SK-N-SH (cell line): ENCODE results near the gene ARL3. TPM values are rescaled to one million over a fixed set of nuclear protein-coding genes. Genes with fewer than 3 reads are reported as not detected.

ENCODE experiments used
- CTCF ChIA-PET: fragments of 300-600, 350-600 bp; formaldehyde crosslinking; extraction: SDS; loops from one replicate; lab custom pipeline; 2021; lab: Yijun Ruan, JAX
- POLR2A ChIA-PET: fragments of 350-600 bp; sonication (Branson Sonifier 250); formaldehyde crosslinking; extraction: SDS; loops from one replicate; lab custom pipeline; 2020; ENCODE audit warnings: antibody characterized with exemption, inconsistent platforms; lab: Yijun Ruan, JAX
- DNase-seq: peaks from one replicate; pipeline ENCODE4 v3.0.0; 2012
- H2AFZ ChIP-seq: fragments of 200-600 bp; sonication (generic); 2 replicates; pipeline ENCODE4 v1.8.1; 2016; ENCODE audit warnings: antibody characterized with exemption, mild to moderate bottlenecking, low read depth
- H3F3A ChIP-seq: fragments of 200-600 bp; sonication (generic); replicated peaks from 2 replicates; pipeline ENCODE3; 2016; ENCODE audit warnings: antibody characterized with exemption, mild to moderate bottlenecking; ENCODE audit not compliant: insufficient read depth
- H3K27ac ChIP-seq, 2 experiments: fragments of 200-500 bp in 1 of 2; fragments of 200-600 bp in 1 of 2; sonication (Bioruptor generic) in 1 of 2; sonication (generic), shearing (Covaris generic) in 1 of 2; 2 replicates each; pipeline versions ENCODE4 v1.5.1 to v1.6.1; 2014 to 2016; ENCODE audit warnings: low read depth in 2 of 2, inconsistent platforms in 1 of 2, low read length in 1 of 2, mild to moderate bottlenecking in 1 of 2, mixed read lengths in 1 of 2
- H3K27me3 ChIP-seq: fragments of 200-600 bp; sonication (generic), shearing (Covaris generic); 2 replicates; pipeline ENCODE4 v1.6.1; 2016; ENCODE audit warnings: mixed run types; ENCODE audit not compliant: insufficient read depth
- H3K36me3 ChIP-seq, 2 experiments: fragments of 200-500 bp in 1 of 2; fragments of 200-600 bp in 1 of 2; sonication (Bioruptor generic) in 1 of 2; sonication (generic) in 1 of 2; replicated peaks in 1 of 2; 2 replicates each; pipeline versions ENCODE3 to v1.5.1; 2014 to 2016; ENCODE audit warnings: low read length in 1 of 2, mild to moderate bottlenecking in 1 of 2; ENCODE audit not compliant: insufficient read depth in 2 of 2, control insufficient read depth in 1 of 2
- H3K4me1 ChIP-seq, 2 experiments: fragments of 200-500 bp in 1 of 2; fragments of 200-600 bp in 1 of 2; sonication (Bioruptor generic) in 1 of 2; sonication (generic), shearing (Covaris generic) in 1 of 2; 2 replicates each; pipeline versions ENCODE4 v1.5.1 to v1.6.1; 2014 to 2016; ENCODE audit warnings: low read depth in 1 of 2, low read length in 1 of 2, mixed run types in 1 of 2; ENCODE audit not compliant: insufficient read depth in 2 of 2, control insufficient read depth in 1 of 2
- H3K4me2 ChIP-seq: fragments of 200-600 bp; sonication (generic), shearing (Covaris generic); 2 replicates; pipeline ENCODE4 v1.6.1; 2017; ENCODE audit warnings: mixed run types
- H3K4me3 ChIP-seq, 2 experiments: fragments of 200-500 bp in 1 of 2; fragments of 200-600 bp in 1 of 2; sonication (Bioruptor generic) in 1 of 2; sonication (generic), shearing (Covaris generic) in 1 of 2; 2 replicates each; pipeline versions ENCODE4 v1.5.1 to v1.8.1; 2014 to 2016; ENCODE audit warnings: low read depth in 2 of 2, inconsistent platforms in 1 of 2, low read length in 1 of 2, mild to moderate bottlenecking in 1 of 2, mixed read lengths in 1 of 2, moderate library complexity in 1 of 2
- H3K79me2 ChIP-seq: fragments of 200-600 bp; sonication (generic); 2 replicates; pipeline ENCODE4 v1.8.1; 2017; ENCODE audit warnings: mild to moderate bottlenecking; ENCODE audit not compliant: insufficient read depth
- H3K9ac ChIP-seq: fragments of 200-600 bp; sonication (generic); 2 replicates; pipeline ENCODE4 v1.6.1; 2017; ENCODE audit warnings: mixed run types
- H3K9me2 ChIP-seq: fragments of 200-600 bp; sonication (generic); 2 replicates; pipeline ENCODE4 v1.6.1; 2017; ENCODE audit warnings: mixed run types
- H3K9me3 ChIP-seq: fragments of 200-600 bp; sonication (generic); 2 replicates; pipeline ENCODE4 v1.6.1; 2017; ENCODE audit warnings: mixed run types, mild to moderate bottlenecking, moderate library complexity
- H4K20me1 ChIP-seq: fragments of 200-600 bp; sonication (generic); 2 replicates; pipeline ENCODE4 v1.6.1; 2017; ENCODE audit warnings: mild to moderate bottlenecking, mixed run types; ENCODE audit not compliant: insufficient read depth
- EP300 ChIP-seq, 2 experiments: IDR thresholded peaks; 2 replicates each; pipeline versions ENCODE4 v1.4.0 to v1.6.1; 2012; ENCODE audit warnings: borderline replicate concordance in 1 of 2, low read depth in 1 of 2, low read length in 1 of 2
- EZH2phosphoT487 ChIP-seq: fragments of 200-600 bp; sonication (generic); IDR thresholded peaks from 2 replicates; pipeline ENCODE4 v1.6.1; 2017; ENCODE audit warnings: low read depth, mixed run types, mild to moderate bottlenecking, antibody characterized with exemption, moderate library complexity, borderline replicate concordance
- FOSL2 ChIP-seq: IDR thresholded peaks from 2 replicates; pipeline ENCODE4 v1.4.0; 2012; ENCODE audit warnings: low read depth, mild to moderate bottlenecking, moderate library complexity, borderline replicate concordance
- FOXM1 ChIP-seq: IDR thresholded peaks from 2 replicates; pipeline ENCODE4 v1.4.0; 2012; ENCODE audit warnings: low read depth, mild to moderate bottlenecking
- GABPA ChIP-seq: IDR thresholded peaks from 2 replicates; pipeline ENCODE4 v1.4.0; 2012; ENCODE audit warnings: low read depth, mild to moderate bottlenecking
- GATA2 ChIP-seq: sonication (generic); formaldehyde crosslinking; IDR thresholded peaks from 2 replicates; pipeline ENCODE4 v1.5.0; 2020; ENCODE audit warnings: mild to moderate bottlenecking, missing genetic modification reagents
- JUND ChIP-seq: IDR thresholded peaks from 2 replicates; pipeline ENCODE4 v1.4.0; 2012
- MEF2A ChIP-seq: IDR thresholded peaks from 2 replicates; pipeline ENCODE4 v1.4.0; 2012; ENCODE audit warnings: low read depth, borderline replicate concordance
- MXI1 ChIP-seq: IDR thresholded peaks from 2 replicates; pipeline ENCODE4 v1.6.1; 2012; ENCODE audit warnings: mild to moderate bottlenecking, low read depth, low read length, improper control_type of control experiment
- NFIC ChIP-seq: IDR thresholded peaks from 2 replicates; pipeline ENCODE4 v1.4.0; 2012; ENCODE audit warnings: borderline replicate concordance
- NRF1 ChIP-seq: IDR thresholded peaks from 2 replicates; pipeline ENCODE4 v1.6.1; 2012; ENCODE audit warnings: low read depth, mild to moderate bottlenecking, low read length
- RAD21 ChIP-seq: IDR thresholded peaks from 2 replicates; pipeline ENCODE4 v1.6.1; 2012; ENCODE audit warnings: mild to moderate bottlenecking, low read length
- RFX5 ChIP-seq: IDR thresholded peaks from 2 replicates; pipeline ENCODE4 v1.6.1; 2012; ENCODE audit warnings: mild to moderate bottlenecking, improper control_type of control experiment, low read length
- RXRA ChIP-seq: IDR thresholded peaks from 2 replicates; pipeline ENCODE4 v1.4.0; 2012; ENCODE audit warnings: low read depth, mild to moderate bottlenecking, borderline replicate concordance
- SIN3A ChIP-seq: IDR thresholded peaks from 2 replicates; pipeline ENCODE4 v1.6.1; 2012; ENCODE audit warnings: low read depth, mild to moderate bottlenecking, low read length, moderate library complexity, borderline replicate concordance
- SMC3 ChIP-seq: IDR thresholded peaks from 2 replicates; pipeline ENCODE4 v1.6.1; 2012; ENCODE audit warnings: low read depth, low read length, improper control_type of control experiment
- TAF1 ChIP-seq: IDR thresholded peaks from 2 replicates; pipeline ENCODE4 v1.6.1; 2012; ENCODE audit warnings: low read depth, mild to moderate bottlenecking, low read length, moderate library complexity, borderline replicate concordance
- TCF12 ChIP-seq: IDR thresholded peaks from 2 replicates; pipeline ENCODE4 v1.4.0; 2012
- TEAD4 ChIP-seq: IDR thresholded peaks from 2 replicates; pipeline ENCODE4 v1.4.0; 2012; ENCODE audit warnings: mild to moderate bottlenecking, borderline replicate concordance; ENCODE audit not compliant: insufficient read depth
- YY1 ChIP-seq: IDR thresholded peaks from 2 replicates; pipeline ENCODE4 v1.4.0; 2012; ENCODE audit warnings: low read depth, mild to moderate bottlenecking
- WGBS: methylation state at CpG from one replicate; pipeline ENCODE4 v1.1.6; 2017; ENCODE audit warnings: low lambda C conversion rate; 5-methylcytosine and 5-hydroxymethylcytosine counted together
- polyA plus RNA-seq, 3 experiments: library from polyadenylated mRNA; depleted of rRNA; stranded (reverse); fragments of >200 nt; gene quantifications; 2 replicates each; pipeline ENCODE4 v1.2.3, GENCODE V29; 2012
- TF ChIP-seq, protein P1 (sequence below): IDR thresholded peaks from 2 replicates; pipeline ENCODE4; 2012
- TF ChIP-seq, protein P2 (sequence below): IDR thresholded peaks from 2 replicates; pipeline ENCODE4 v1.4.0; 2012; ENCODE audit warnings: low read depth, borderline replicate concordance
- TF ChIP-seq, protein P3 (sequence below): fragments of 200-600 bp; sonication (generic); IDR thresholded peaks from 2 replicates; pipeline ENCODE4 v1.6.1; 2017; ENCODE audit warnings: antibody characterized with exemption, mild to moderate bottlenecking, moderate library complexity
- TF ChIP-seq, protein P4 (sequence below): IDR thresholded peaks from 2 replicates; pipeline ENCODE4 v1.4.0; 2012; ENCODE audit warnings: low read depth
- TF ChIP-seq, protein P5 (sequence below): IDR thresholded peaks from 2 replicates; pipeline ENCODE4 v1.6.1; 2012; ENCODE audit warnings: mild to moderate bottlenecking, low read depth, low read length, moderate library complexity

Gene ARL3
- polyA plus RNA-seq, 1 of the 3 experiments (the other 2 are of a cell fraction): 11.2 TPM

DNA sequence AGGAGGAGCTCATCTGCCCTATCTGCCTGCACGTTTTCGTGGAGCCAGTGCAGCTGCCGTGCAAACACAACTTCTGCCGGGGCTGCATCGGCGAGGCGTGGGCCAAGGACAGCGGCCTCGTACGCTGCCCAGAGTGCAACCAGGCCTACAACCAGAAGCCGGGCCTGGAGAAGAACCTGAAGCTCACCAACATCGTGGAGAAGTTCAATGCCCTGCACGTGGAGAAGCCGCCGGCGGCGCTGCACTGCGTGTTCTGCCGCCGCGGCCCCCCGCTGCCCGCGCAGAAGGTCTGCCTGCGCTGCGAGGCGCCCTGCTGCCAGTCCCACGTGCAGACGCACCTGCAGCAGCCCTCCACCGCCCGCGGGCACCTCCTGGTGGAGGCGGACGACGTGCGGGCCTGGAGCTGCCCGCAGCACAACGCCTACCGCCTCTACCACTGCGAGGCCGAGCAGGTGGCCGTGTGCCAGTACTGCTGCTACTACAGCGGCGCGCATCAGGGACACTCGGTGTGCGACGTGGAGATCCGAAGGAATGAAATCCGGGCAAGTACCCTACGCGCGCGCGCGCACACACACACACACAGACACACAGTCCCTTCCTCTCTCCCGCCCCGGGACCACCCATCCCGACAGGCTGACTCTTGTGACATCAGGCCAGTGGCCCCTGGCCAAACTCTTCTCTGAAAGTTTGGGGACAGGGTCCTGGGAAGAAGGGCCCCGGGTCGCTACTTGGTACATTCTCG, 69.4 kb downstream of the ARL3 start:
- H3K4me1 ChIP-seq: peaks cover 28 to 40% of the 10 kb centered on the region in 2 experiments
- ChIA-PET CTCF (interaction anchor here (0.8 to 4.7 kb wide), 21 partner anchors 9 to 142 kb away, joined by 3 to 56 read pairs (median 8); partner anchors contain the start of genes ACTR1A, ARL3, SFXN2 and SUFU), POLR2A (interaction anchor here (0.6 to 3.5 kb wide), 11 partner anchors 13 to 225 kb away, joined by 3 to 33 read pairs (median 4); partner anchors contain the start of genes ARL3, FBXL15, SFXN2 and WBP1L)
- peak overlapping the region; percentile 92 to 93 for H3K27ac ChIP-seq
- peaks cover 47% of the 10 kb centered on the region for H4K20me1 ChIP-seq
- peaks cover 31% of the 10 kb centered on the region for H3F3A ChIP-seq
- H3K27me3 ChIP-seq: no peaks in the 10 kb centered on the region
- peak overlapping the region; percentile 99 for H3K9ac ChIP-seq
- peak; percentile 79 for DNase-seq
- no peaks in the 10 kb centered on the region for H3K9me2 ChIP-seq
- H3K4me3 ChIP-seq: peak overlapping the region; percentile 56 to 99
- peaks cover 69% of the 10 kb centered on the region for H3K79me2 ChIP-seq
- no peak overlapping the region for H2AFZ ChIP-seq
- H3K36me3 ChIP-seq: peaks cover 0 to 4% of the 10 kb centered on the region in 2 experiments
- H3K4me2 ChIP-seq: peak overlapping the region; percentile 96
- H3K9me3 ChIP-seq: no peaks in the 10 kb centered on the region
- 2% methylated on average over 9 of the region's 62 CpGs for WGBS
- no peak for TF ChIP-seq YY1
- TF ChIP-seq SIN3A: peak; percentile 82; the same call in 1 of the 2 replicates
- no peak for TF ChIP-seq RFX5
- TF ChIP-seq NFIC: no peak; the same call in 1 of the 2 replicates
- TF ChIP-seq, protein P1, sequence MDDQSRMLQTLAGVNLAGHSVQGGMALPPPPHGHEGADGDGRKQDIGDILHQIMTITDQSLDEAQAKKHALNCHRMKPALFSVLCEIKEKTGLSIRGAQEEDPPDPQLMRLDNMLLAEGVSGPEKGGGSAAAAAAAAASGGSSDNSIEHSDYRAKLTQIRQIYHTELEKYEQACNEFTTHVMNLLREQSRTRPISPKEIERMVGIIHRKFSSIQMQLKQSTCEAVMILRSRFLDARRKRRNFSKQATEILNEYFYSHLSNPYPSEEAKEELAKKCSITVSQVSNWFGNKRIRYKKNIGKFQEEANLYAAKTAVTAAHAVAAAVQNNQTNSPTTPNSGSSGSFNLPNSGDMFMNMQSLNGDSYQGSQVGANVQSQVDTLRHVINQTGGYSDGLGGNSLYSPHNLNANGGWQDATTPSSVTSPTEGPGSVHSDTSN: no peak
- TF ChIP-seq JUND: no peak
- TF ChIP-seq, protein P2, sequence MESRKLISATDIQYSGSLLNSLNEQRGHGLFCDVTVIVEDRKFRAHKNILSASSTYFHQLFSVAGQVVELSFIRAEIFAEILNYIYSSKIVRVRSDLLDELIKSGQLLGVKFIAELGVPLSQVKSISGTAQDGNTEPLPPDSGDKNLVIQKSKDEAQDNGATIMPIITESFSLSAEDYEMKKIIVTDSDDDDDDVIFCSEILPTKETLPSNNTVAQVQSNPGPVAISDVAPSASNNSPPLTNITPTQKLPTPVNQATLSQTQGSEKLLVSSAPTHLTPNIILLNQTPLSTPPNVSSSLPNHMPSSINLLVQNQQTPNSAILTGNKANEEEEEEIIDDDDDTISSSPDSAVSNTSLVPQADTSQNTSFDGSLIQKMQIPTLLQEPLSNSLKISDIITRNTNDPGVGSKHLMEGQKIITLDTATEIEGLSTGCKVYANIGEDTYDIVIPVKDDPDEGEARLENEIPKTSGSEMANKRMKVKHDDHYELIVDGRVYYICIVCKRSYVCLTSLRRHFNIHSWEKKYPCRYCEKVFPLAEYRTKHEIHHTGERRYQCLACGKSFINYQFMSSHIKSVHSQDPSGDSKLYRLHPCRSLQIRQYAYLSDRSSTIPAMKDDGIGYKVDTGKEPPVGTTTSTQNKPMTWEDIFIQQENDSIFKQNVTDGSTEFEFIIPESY: no peak
- no peak; a peak in 1 of 4 replicates for TF ChIP-seq EP300 (IDR thresholded peaks at IDR 0.05; ENCODE audit: borderline replicate concordance in 1 of 2, low read depth in 1 of 2, low read length in 1 of 2)
- no peak for TF ChIP-seq GABPA
- TF ChIP-seq RAD21: peak; percentile 56
- no peak for TF ChIP-seq TCF12
- TF ChIP-seq MXI1: peak; percentile 95
- no peak for TF ChIP-seq GATA2 (CRISPR knock-in tag)
- TF ChIP-seq, protein P3, sequence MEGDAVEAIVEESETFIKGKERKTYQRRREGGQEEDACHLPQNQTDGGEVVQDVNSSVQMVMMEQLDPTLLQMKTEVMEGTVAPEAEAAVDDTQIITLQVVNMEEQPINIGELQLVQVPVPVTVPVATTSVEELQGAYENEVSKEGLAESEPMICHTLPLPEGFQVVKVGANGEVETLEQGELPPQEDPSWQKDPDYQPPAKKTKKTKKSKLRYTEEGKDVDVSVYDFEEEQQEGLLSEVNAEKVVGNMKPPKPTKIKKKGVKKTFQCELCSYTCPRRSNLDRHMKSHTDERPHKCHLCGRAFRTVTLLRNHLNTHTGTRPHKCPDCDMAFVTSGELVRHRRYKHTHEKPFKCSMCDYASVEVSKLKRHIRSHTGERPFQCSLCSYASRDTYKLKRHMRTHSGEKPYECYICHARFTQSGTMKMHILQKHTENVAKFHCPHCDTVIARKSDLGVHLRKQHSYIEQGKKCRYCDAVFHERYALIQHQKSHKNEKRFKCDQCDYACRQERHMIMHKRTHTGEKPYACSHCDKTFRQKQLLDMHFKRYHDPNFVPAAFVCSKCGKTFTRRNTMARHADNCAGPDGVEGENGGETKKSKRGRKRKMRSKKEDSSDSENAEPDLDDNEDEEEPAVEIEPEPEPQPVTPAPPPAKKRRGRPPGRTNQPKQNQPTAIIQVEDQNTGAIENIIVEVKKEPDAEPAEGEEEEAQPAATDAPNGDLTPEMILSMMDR: peak; percentile 57
- TF ChIP-seq, protein P4, sequence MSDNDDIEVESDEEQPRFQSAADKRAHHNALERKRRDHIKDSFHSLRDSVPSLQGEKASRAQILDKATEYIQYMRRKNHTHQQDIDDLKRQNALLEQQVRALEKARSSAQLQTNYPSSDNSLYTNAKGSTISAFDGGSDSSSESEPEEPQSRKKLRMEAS: peak; percentile 96
- TF ChIP-seq MEF2A: no peak
- TF ChIP-seq NRF1: no peak
- TF ChIP-seq SMC3: peak; percentile 47
- no peak for TF ChIP-seq TAF1
- no peak for TF ChIP-seq FOSL2
- TF ChIP-seq FOXM1: no peak
- no peak for TF ChIP-seq TEAD4
- TF ChIP-seq EZH2phosphoT487: no peak
- TF ChIP-seq, protein P5, sequence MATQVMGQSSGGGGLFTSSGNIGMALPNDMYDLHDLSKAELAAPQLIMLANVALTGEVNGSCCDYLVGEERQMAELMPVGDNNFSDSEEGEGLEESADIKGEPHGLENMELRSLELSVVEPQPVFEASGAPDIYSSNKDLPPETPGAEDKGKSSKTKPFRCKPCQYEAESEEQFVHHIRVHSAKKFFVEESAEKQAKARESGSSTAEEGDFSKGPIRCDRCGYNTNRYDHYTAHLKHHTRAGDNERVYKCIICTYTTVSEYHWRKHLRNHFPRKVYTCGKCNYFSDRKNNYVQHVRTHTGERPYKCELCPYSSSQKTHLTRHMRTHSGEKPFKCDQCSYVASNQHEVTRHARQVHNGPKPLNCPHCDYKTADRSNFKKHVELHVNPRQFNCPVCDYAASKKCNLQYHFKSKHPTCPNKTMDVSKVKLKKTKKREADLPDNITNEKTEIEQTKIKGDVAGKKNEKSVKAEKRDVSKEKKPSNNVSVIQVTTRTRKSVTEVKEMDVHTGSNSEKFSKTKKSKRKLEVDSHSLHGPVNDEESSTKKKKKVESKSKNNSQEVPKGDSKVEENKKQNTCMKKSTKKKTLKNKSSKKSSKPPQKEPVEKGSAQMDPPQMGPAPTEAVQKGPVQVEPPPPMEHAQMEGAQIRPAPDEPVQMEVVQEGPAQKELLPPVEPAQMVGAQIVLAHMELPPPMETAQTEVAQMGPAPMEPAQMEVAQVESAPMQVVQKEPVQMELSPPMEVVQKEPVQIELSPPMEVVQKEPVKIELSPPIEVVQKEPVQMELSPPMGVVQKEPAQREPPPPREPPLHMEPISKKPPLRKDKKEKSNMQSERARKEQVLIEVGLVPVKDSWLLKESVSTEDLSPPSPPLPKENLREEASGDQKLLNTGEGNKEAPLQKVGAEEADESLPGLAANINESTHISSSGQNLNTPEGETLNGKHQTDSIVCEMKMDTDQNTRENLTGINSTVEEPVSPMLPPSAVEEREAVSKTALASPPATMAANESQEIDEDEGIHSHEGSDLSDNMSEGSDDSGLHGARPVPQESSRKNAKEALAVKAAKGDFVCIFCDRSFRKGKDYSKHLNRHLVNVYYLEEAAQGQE: no peak
- no peak for TF ChIP-seq RXRA
